ENCODE measurements around the gene ADSS2.

DNA sequence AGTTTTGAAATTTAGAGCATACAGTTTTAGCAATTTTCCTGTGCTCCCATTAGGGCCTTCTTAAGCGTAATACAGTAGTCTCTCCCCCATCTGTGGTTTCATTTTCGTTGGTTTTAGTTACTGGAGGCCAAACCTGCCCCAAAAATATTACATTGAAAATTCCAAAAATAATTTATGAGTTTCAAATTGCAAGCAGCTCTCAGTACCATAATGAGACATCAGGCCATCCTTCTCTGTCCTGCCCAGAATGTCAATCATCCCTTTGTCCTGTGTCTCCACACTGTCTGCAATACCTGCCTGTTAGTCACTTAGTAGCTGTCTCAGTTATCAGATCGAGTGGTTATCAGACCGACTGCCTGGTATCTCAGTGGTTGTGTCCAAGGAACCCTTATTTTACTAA, 45.4 kb downstream of the ADSS2 start:
- TF ChIP-seq POLR2A (IDR thresholded peaks at IDR 0.05; ENCODE audit: low read depth, low read length) (no peak), POLR2AphosphoS5 (IDR thresholded peaks at IDR 0.05; ENCODE audit: low read depth, low read length) (no peak), PAX5 (IDR thresholded peaks at IDR 0.05; ENCODE audit: insufficient read depth, low read length, severe bottlenecking) (no peak), TAF1 (IDR thresholded peaks at IDR 0.05; ENCODE audit: low read depth, low read length) (no peak), SPI1 (IDR thresholded peaks at IDR 0.05; ENCODE audit: low read depth, low read length) (no peak)
